Activated CD8-positive, alpha-beta memory T cell treated with anti-CD3 and anti-CD28 coated beads, Interleukin-2, amount 50 U/mL, for 24 hours (primary cell): ENCODE measurements around the gene ZDHHC6.
"Not testable (repeated sequence)": the region's sequence is repeated elsewhere in the genome, so short reads cannot be mapped to it uniquely, and the experiment has no call there.

Source experiments
- DNase-seq: peaks from one replicate; pipeline ENCODE4 v3.0.0-alpha.2; 2020; ENCODE audit errors: extremely low read depth

The ZDHHC6 gene

GRCh38 chr10:112446855-112447619 is at the start of gene ZDHHC6, which contains the start of gene VTI1A:
Gene ZDHHC6, minus strand, starts transcription at chr10:112446914. Its CDS starts 1,478 bp downstream, at chr10:112445436.
Gene VTI1A, plus strand, starts transcription at chr10:112447215. Its CDS starts 159 bp downstream, at chr10:112447374.
- peak; percentile 52 for DNase-seq

GRCh38 chr10:112492736-112493135 is 46.0 kb upstream of the ZDHHC6 start:
- DNase-seq = no peak

GRCh38 chr10:112491144-112491543 is 44.4 kb upstream of the ZDHHC6 start:
- DNase-seq = no peak

DNA sequence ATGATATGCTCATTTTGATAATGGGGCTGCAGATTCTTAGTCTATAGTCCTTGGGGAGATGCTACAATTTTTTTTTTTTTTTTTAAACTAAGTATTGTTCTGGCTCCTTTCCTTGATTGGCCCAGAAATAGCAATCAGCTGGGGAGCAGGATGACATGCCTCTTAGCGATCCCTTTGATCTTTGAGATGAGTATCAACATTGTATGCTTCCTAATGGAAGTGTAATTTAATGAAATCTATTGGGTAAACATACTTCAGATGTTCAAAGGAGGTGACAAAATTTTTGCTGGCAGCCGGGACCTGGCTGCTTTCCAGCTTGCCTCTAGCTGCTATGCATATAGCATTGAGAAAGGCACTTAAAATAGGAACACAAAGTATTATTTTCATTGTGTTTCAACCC is 43.8 kb upstream of the ZDHHC6 start:
- DNase-seq = no peak

- no peak for DNase-seq
These were observed 41.2 kb upstream of the ZDHHC6 start for GRCh38 chr10:112487964-112488363.

DNA sequence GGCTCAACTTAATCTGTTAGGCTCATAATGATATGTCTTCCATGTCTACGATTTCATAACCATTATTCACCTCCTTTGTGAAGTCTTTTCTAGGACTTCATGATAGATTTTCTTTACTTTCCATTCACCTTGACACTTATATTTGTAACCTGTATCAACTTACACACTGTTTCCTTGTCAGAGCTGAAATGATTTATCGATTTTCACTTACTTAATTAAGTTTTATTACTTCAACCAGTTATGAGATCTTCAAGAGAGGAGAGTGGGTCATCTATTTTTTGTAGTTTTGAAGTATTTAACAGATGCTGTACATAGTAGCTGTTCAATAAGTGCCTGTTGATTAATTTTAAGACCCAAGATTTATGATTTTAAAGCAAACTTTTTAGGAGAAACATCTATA is 37.7 kb upstream of the ZDHHC6 start:
- DNase-seq = no peak

- no peak for DNase-seq
These were observed 34.9 kb upstream of the ZDHHC6 start for GRCh38 chr10:112481602-112482001.

DNA sequence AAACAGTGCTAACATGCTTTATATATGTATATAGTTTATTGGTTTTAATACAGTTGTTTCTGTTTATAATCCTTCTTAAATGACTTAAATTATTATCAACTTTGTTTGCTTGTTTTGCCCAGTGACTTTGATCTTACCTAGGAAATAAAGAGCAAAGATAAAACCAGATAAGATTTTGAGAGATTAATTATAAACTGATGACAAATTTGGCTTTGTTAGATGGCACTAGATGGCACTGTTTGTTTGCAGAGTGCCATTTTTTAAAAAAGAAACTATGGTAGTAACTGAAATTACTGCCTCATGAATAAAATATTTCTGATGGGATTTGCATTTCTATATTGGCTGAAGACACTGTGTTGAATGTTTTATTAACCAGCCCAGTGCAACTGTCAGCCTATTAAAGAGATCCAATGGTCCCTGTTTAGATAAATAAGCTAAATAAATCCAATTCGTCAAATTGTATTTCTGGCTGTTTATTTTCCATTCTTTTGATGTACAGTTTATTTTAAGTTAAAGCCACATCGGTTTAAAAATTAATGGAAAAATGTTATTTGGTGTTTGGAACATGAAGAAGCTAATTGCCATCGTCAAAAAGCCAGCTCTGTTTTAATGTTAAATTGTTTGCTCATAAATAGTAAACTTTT is 29.0 kb upstream of the ZDHHC6 start:
- DNase-seq = no peak

GRCh38 chr10:112471878-112472487 is 25.3 kb upstream of the ZDHHC6 start:
- no peak for DNase-seq

DNA sequence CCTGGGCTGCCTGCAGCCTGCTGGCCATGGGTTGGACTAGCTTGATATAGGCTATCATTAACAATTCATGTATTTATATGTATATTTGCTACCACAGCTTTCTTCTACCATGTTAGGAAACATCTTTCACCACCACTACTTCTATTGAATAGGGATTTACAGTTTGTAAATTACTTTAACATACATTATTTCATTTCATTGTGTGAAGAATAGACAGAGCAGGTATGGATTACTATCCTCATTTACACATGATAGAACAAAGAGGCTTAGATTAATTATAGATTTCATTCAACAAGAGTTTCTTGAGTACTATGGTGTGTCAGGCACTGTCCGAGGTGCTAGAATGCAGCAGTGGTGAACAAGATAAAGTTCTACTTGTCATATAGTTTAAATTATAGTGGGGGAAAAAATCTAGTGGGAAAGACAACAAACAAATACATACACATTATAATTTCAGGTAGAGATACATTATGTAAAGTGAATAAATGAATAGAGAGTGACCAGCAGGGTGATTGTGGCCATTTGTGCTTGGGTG is 20.9 kb upstream of the ZDHHC6 start:
- no peak for DNase-seq

DNA sequence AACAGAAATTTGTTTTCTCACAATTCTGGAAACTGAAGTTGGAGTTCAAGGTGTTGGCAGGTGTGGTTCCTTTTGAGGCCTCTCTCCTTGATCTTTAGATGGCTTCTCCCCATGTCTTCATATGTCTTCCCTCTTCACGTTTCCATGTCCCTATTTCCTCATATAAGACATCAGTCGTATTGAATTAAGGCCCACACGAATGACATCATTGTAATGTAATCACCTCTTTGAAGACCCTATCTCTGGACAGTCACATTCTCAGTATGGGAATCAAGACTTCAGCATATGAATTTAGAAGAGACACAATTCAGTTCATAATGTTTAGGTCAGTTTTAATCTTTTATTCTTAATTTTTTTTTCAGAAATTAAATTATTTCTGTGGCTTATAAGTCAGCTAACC is 20.1 kb upstream of the ZDHHC6 start:
- DNase-seq = no peak

GRCh38 chr10:112465299-112465883 is 18.7 kb upstream of the ZDHHC6 start:
- no peak for DNase-seq

DNA sequence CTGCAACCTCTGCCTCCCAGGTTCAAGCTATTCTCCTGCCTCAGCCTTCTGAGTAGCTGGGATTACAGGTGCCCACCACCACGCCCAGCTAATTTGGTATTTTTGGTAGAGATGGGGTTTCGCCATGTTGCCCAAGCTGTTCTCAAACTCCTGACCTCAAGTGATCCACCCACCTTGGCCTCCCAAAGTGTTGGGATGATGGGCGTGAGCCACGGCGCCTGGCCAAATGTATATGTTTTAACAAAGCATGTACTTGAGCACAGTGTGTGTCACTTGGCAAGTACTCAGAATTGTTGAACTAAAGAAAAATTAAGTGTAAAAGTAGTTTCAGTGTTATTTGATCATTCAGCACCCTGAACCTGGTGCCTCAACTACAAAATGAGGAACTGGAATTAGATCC is 17.4 kb upstream of the ZDHHC6 start:
- not testable (repeated sequence) for DNase-seq

DNA sequence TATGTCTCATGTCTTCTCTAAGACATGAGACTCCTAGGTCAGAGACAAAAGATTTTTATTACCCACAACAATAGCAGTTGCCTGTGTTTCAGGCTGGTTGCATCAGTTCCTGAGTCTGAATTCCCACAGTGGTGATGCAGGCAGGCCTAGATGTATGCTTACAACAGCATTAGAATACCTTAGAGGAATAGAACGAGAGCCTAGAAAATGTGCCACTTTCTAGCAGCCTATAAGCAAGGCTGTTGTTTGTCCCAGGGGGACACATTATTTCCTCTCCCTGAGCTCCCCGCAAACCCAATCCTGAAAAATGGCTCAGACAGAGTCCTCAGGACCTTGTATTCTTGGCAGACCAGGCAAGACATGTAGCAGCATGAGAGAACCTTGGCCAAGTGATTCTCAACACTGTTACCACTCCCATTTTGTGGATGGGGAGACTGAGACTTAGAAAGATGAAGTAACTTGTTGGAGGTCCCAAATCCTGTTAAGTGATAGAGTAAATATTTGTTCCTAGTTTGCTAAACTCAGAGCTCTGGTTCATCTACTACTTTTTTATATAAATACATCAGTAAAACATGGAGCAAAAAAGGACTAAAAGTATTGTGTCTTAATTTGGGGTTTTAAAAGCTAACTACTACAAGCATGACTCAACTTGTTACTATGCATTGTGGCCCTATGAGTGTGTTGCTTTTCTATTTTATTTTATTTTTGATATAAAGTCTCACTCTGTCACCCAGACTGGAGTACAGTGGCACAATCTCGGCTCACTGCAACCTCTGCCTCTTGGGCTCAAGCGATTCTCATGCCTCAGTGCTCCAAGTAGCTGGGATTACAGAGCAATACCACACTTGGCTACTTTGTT is 14.5 kb upstream of the ZDHHC6 start:
- no peak for DNase-seq

- no peak for DNase-seq
These were observed 13.7 kb upstream of the ZDHHC6 start for GRCh38 chr10:112460366-112460765.

- no peak for DNase-seq
These were observed 9.8 kb upstream of the ZDHHC6 start for GRCh38 chr10:112456533-112456932.

- no peak for DNase-seq
These were observed 8.4 kb upstream of the ZDHHC6 start for GRCh38 chr10:112454910-112455779.

GRCh38 chr10:112448888-112449287 is 2.2 kb upstream of the ZDHHC6 start:
- DNase-seq = no peak

DNA sequence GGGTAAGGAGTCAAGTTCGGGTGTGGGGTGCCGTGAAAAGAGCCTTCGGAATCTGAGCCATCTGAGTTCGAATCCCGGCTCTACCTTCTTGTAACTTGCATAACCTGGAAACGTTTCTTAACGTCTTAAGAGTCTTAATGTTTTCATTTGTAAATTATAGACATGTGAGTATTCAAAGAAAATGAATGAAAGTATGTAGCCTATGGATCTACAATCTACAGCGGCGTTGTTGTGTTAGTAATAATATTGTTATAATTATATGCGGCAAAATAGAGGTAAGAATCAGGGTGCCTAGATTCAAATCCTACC is 860 bp upstream of the ZDHHC6 start:
- no peak for DNase-seq

GRCh38 chr10:112446055-112446854 is 459 bp downstream of the ZDHHC6 start:
- no peak for DNase-seq
